ENCODE results near the gene PGP.
"Not testable (repeated sequence)": the region's sequence is repeated elsewhere in the genome, so short reads cannot be mapped to it uniquely, and the experiment has no call there.

The PGP gene, protein sequence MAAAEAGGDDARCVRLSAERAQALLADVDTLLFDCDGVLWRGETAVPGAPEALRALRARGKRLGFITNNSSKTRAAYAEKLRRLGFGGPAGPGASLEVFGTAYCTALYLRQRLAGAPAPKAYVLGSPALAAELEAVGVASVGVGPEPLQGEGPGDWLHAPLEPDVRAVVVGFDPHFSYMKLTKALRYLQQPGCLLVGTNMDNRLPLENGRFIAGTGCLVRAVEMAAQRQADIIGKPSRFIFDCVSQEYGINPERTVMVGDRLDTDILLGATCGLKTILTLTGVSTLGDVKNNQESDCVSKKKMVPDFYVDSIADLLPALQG

DNA sequence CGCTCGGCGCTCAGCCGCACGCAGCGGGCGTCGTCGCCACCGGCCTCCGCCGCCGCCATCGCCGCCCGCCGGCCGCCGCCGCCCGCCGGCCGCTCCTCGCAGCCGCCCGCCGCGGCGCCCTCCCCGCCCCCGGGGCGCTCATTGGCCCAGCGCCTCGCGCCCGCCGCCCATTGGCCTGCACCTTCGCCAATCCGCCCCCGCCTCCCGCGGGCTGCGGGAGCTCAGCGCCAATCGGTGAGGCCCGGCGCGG is at the start of gene PGP:
Gene PGP, minus strand, starts transcription at position 122 of the 250 bp plus-strand sequence. Its CDS starts 63 bp downstream, at position 59.
- no peak for DNase-seq (ENCODE audit: low spot score)

DNA sequence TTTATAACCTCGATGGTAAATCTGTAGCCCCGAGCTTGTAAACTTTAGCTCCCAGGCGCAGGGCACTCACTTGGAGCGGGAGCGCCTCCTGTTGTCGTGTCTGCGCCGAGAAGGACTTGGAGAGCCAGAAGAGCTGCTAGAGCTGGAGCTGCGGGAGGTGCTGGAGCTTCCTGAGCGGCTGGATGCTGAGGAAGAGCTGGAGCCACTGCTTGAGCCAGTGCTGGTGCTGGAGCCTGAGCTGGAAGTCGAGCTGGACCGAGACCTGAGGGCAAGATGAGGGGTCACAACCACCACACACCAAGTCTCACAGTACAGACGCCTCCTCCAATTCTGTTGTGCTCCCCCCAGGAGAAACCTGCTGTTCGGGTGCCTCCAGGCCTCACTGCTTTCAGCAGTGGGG is 48.4 kb upstream of the PGP start:
- DNase-seq (ENCODE audit: low spot score): not testable (repeated sequence)

DNA sequence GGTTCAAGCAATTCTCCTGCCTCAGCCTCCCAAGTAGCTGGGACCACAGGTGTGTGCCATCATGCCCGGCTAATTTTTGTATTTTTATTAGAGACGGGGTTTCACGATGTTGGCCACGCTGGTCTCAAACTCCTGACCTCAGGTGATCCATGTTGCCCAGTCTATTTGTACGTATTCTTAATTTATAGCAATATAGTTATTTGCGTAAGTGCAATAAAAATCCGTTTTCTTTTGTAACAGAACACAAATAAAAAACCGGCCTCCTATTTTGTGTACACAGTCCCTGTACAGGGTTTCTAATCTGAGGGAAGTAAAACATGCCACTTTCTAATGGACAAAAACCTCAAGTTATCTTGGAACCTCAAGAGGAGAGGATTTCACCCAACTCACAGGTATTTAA is 45.6 kb upstream of the PGP start:
- no peak for DNase-seq (ENCODE audit: low spot score)

DNA sequence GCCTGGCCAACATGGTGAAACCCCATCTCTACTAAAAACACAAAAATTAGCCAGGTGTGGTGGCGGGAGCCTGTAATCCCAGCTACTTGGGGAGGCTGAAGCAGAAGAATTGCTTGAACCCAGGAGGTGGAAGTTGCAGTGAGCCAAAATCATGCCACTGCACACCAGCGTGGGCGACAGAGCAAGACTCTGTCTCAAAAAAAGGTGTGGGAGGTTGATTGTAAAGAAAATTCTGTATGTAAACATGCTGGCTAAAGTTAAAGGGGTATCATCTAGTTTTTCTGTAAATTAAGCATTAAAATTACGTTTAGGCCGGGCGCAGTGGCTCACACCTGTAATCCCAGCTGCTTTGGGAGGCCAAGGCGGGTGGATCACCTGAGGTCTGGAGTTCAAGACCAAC is 43.9 kb upstream of the PGP start:
- DNase-seq (ENCODE audit: low spot score): not testable (repeated sequence)

DNA sequence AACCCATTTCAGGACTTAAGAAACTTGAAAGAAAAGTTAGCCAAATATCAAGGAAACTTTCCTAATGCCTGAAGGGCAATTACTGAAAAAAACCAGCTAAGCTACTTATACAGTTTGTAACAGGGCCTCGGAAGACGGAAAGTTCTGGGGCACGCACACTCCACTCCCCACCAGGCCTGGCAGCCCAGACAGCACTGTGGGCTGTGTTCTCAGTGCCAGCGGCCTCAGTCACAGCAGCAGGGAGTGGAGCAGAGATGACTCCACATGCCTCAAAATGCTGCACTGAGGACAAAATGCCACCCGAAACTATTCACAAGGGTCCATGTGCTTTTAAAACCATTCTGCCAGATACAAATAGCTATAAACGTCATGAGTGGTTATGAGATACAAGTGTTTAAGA is 43.1 kb upstream of the PGP start:
- no peak for DNase-seq (ENCODE audit: low spot score)

DNA sequence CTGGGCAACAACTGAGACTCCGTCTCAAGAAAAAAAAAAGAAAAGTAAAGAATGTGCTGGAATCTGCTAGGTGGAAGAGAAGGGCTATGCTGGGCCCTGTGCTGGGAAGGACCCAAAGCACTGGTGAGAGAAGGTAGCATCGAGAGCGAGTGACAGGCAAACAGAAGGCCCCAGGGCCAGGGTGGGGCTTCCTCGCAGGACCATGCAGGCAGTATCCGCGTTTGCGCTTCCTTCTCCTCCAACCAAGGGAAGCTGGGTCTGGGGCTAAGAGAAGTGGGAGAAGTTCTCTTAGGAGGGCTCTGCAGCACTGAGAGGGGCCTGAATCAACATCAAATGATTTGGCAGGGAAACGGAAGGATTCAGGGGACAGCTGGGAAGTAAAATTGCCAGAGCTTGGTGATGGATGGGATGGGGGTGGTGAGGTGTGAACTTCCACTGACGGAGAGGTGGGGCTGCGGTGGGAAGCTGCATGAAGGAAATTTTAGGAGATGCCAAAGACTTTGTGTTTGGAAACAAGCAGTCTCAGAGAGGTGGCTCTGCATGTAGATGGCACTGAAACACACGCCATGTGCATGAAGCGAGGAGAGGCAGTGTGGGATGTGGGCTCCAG is 42.0 kb upstream of the PGP start:
- DNase-seq (ENCODE audit: low spot score): no peak

DNA sequence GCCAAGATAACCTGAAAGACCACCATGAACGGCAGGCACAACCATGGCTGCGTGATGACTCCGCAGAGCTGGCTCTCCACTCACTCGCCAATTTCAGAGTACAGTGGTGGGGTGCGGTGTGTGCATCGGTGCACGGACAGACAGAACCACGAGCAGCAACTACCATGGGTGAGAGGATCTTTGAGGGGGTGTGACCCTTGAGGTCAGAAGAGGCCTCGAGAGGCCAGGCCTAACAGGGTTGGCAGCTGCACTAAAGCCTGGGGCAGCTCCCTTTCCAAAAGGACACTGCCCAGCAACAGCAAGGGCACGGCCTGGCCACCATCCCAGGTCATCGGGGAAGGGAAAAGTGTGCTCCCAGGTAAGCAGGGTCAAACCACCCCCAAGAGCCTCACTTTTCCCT is 38.7 kb upstream of the PGP start:
- DNase-seq (ENCODE audit: low spot score): no peak

DNA sequence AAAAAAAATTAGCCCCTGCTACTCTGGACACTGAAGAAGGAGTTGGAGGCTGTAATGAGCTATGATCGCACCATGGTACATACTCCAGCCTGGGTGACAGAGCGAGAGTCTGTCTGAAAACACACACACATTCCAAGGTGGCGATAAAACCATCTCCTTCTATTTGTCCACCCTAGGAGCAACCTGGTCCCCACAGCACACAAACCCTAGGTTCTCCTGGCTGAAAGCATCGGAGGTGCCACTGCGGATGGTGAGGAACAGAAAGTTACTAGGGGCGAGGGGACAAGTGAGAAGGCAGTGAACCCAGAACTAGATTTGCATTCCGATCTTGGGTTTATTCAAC is 38.1 kb upstream of the PGP start:
- peak; percentile 51 for DNase-seq (ENCODE audit: low spot score)

DNA sequence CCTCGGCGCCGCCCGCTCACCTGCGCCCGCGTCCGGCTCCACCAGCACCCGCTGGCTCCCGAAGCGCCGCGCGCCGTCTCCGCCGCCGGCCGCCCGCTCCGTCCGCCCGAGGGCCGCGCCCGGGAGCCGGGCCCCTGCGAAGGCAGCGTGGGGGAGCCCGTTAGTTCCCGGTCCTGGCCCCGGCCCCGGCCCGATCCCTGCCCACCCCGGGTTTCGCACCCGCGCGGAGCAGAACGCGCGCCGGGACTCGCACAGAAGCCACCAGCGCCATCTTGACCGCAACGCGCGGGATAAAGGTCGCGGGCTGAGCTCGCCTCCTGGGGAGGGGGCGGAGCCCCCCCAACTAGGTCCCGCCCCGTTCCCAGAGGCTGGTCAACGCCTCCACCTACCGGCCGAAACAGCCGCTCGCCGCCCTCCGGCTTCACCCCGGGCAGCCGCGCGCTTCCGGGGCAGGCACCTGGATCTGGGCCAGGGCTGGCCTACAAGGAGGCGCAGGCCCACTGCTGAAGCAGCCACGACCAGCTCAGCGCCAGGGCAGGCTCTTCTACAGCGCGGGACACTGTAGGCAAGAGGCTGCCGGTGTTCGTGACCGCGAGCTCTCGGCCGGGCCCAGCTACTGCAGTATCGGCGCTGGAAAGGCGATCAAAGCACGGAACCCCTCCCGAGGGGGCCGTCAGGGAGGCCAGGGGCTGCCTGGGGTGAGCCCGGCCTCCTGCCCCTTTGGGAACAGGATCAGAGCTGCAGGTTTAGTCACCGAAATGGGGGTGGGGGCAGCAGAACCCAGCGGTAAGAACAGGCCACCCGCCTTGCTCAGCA is 36.9 kb upstream of the PGP start, which contains the start of gene ECI1:
Gene ECI1, minus strand, starts transcription at position 292 of the 816 bp plus-strand sequence. Its CDS starts 21 bp downstream, at position 271.
- peak; percentile 96 for DNase-seq (ENCODE audit: low spot score)

DNA sequence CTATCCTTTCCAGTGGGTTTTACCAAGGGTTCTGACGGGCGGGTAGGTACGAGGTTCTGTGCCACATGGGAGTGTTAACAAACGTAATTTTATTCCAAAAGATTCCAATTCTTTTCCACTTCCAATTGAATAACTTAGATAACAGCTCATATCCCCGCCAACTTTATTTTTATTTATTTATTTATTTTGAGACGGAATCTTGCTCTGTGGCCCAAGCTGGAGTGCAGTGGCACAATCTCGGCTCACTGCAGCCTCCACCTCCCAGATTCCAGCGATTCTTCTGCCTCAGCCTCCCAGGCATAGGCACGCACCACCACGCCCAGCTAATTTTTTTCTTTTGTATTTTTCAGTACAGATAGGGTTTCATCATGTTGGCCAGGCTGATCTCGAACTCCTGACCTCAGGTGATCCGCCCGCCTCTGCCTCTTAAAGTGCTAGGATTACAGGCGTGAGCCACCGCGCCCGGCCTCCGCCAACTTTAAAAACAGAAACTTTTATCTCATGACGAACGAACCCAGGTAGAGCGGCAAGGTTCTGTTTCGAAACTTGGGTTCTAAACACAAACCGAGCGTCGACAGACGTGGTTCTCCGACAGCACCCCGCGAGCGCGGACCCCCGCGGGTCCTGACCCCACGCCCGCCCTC is 36.1 kb upstream of the PGP start:
- DNase-seq (ENCODE audit: low spot score): peak; percentile 53

DNA sequence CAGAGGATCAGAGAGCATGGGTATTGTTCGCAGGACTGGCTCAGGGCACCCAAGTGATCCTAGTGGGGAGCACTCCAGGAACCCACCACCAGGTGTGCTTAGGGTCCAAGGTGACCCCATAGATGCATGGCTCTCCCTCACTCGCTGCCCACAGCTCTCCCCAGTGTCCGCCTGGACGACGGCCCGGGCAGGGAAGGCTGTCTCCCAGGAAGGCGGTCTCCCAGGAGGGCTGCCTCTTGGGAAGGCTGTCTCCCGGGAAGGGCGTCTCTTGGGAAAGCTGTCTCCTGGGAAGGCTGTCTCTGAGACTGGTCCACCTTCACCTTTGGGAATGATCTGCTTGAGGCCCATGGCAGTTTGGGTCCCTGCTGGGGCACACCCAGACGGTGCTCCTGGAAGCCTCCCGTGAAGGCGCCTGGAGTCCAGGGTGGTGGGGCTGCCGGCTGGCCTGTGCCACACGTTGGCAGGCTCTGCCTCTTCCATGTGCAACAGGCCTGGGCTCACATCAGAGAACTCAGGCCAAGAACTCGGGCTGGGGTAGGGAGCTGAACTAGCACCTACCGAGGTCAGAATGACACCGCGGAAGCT is 31.8 kb upstream of the PGP start:
- no peak for DNase-seq (ENCODE audit: low spot score)

DNA sequence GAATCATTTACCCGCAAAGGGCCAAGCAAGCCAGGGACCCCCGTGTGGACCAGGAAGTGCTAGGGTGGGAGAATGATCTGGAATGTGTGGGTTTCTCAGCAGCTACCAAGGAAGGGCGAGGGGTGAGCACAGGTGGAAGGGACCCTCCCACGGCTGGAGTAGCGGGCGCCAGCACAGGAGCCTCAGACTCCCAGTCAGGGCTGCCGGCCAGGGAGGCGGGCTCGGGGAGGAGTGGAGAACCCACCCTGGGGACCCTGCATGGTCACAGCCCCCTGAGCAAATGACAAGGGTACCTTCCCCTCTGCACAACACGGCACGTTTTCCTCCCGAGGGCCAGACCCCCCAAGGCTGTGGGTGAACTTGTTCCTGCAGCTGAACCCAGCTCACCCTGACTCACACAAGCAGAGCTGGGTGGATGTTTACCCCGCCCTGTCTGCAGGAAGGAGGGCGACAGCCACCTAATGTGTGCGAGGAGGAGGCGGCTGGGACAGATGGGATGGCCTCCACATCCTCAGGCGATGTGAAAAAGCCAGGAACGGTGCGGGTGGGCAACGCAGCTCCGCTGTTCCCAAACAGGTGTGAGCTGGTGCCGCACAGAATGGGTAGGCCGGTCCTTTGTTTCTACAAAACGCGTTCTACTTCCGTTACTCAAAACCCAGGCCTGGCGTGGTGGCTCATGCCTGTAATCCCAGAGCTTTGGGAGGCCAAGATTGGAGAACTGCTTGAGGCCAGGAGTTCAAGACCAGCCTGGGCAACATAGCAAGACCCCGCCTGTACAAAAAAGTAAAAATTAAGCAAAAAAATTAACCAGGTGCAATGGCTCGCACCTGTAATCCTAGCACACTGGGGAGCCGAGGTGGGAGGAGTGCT is 30.5 kb upstream of the PGP start:
- no peak for DNase-seq (ENCODE audit: low spot score)

DNA sequence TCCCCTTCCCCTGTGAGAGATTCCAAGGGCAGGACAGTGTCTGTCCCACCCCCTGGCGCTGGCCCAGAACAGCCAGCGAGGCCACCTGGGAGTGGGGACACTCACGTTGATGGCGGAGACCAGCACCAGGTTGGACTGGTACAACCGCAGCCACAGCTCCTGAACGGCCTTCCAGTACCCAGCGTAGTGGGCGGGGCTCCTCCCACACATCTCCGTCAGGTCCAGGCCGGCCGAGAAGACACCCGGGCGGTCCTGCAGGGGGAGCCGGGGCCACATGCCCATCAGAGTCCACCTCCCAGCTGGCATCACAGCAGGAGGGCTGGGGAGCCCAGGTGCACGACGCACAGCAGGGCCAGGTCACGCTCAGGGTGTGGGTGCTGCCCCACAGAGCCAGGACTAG is 29.7 kb upstream of the PGP start:
- DNase-seq (ENCODE audit: low spot score): no peak

DNA sequence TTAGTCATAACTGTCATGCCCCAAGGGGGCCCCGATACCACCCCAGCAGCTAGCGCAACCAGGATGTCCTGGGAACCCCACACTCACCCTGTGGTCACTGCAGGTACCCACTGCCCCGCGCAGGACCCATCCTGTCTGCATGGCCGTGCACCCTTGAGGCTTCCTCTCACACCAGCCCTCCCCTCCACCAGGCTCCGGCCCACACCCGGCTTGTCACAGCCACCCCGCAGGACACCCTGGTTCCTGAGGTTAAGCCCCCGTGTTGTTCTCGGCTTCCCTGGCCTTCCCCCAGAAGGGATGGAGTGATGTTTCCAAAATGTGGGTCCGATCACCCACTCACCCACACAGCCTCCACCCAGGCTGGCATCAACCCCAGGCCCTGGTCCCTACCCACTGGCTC is 29.1 kb upstream of the PGP start:
- no peak for DNase-seq (ENCODE audit: low spot score)

DNA sequence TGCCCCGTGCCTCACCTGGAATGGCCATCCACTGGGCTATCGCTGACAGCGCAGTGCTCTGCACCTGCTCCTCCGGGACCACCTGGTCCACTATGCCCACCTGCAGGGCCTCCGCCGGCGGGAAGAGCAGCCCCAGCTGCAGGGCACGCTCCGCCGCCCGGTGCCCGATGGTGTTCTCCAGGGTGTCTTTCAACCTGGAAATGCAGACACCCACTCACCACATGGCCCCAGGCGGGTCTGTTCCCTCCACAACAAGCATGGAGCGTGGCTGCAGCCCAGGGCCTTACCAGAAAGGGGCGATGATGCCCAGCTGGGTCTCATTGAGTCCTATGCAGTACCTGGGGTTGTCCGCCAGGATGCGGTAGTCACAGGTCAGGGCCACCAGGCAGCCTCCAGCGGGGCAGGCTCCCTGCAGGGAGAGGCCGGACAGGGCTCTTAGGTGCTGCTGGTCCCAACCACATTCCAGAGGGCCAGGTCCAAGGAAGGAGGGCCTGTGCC is 28.4 kb upstream of the PGP start:
- no peak for DNase-seq (ENCODE audit: low spot score)

DNA sequence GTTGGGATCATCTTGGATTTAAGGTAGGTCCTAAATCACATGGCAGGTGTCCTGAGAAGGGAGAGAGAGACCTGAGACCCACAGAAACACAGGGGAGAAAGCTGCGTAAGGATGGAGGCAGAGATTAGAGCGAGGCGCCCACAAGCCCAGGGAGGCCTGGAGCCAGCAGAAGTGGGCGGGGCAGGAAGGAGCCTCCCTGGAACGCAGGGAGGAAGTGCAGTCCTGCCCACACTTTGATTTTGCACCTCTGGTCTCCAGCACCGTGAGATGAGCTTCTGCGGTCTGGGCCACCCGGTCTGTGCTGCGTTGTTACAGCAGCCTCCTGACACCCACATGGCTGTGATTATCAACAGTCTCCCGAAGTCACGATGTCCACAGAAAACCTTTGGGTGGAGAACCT is 28.0 kb upstream of the PGP start:
- DNase-seq (ENCODE audit: low spot score): no peak

DNA sequence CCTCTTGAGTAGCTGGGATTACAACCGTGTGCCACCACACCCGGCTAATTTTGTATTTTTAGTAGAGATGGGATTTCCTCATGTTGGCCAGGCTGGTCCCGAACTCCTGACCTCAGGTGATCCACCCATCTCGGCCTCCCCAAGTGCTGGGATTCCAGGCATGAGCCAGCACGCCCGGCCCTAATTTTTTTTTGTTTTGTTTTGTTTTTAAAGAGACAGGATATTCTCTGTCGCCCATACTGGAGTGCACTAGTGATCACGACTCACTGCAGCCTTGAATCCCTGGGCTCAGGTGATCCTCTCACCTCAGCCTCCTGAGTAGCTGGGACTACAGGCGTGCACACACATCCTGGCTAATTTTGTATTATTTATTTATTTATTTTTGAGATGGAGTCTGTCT is 25.7 kb upstream of the PGP start:
- not testable (repeated sequence) for DNase-seq (ENCODE audit: low spot score)

DNA sequence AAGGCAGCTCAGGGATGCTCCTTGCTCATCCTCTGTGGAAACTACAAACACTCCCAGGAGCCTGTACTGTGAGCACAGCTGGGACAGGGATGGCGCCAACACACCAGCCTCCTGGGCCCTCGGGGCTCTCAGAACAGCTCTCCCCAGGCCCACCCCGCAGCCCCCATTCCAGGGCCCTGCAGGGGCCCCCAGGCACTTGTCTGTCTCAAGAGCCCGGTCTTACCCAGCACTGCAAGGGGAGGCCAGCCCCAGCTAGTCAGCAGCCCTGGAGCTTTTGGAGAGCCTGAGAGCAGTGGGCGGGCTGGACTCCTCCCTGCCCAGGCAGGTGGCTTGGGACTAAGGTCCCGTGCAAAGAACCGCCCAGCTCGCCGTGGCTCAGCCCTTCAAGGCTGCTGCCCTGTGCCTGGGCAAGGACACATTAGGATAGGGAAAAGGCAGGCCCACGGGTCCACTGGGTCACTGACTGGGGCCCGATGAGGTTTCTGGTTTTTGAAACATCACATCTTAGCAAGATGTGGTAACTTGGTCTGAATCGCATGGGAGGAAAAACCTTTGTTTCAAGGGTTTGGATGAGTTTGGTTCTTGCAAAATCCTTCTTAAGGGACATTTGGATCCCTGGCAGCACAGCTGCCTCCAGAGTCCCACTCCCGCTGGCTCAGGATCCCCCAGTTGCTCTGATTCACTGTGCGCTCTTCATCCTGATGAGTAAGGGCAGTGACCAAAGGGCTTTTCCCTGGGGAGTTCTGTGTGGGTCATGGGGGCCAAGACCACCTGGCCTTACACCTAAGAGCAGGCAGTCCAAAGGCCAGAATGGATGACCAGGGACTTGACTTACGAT is 24.4 kb upstream of the PGP start:
- no peak for DNase-seq (ENCODE audit: low spot score)

DNA sequence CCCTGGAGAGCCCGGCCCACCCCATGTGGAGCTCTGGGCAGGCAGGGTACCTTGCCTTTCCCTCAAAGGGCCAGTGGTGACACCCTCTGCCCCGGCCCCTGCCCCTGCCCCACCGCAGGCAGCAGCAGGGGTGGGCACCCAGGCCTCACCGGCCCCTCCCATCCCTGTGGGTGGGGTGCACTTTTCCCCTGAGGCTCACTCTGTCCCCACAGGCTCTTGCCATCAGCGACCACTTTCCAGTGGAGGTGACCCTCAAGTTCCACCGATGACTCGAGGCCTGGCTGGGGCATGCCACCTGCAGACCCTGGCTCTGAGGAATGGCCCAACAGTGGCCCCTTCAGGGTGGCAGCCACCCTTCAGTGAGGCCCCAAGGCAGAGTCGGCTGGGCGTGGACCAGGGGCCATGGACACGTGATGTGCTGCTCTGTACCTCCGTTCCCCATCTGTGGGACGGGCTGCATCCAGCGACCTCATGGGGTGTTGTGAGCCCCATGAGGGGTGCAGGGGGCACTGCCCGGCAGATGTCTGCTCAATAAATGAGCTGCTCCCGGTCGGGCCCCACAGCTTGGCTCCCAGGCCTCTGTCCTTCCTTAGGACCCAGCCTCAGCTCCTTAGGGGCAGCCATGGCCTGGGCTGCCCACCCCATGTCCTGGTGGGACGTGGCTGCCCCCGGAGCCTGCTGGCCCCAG is 23.7 kb upstream of the PGP start:
- DNase-seq (ENCODE audit: low spot score): no peak
